SJCRH30 (cell line): Measurements from ENCODE around the gene SMC1A. TPM values are rescaled to one million over a fixed set of nuclear protein-coding genes. Genes with fewer than 3 reads are reported as not detected.

Source experiments
- DNase-seq, 2 experiments: peaks; one replicate each; pipeline ENCODE4 v3.0.0-alpha.2; 2015 to 2020
- H3K27ac ChIP-seq: fragments of 250-450 bp; sonication (Bioruptor Pico); 2 replicates; pipeline ENCODE4 v1.5.1; 2020; ENCODE audit warnings: mild to moderate bottlenecking, moderate library complexity
- H3K27me3 ChIP-seq: fragments of 250-450 bp; sonication (Bioruptor Pico); 2 replicates; pipeline ENCODE4 v1.5.1; 2020; ENCODE audit warnings: mild to moderate bottlenecking, moderate library complexity
- H3K36me3 ChIP-seq: fragments of 250-450 bp; sonication (Bioruptor Pico); 2 replicates; pipeline ENCODE4 v1.5.1; 2020; ENCODE audit warnings: mild to moderate bottlenecking, moderate library complexity
- H3K4me1 ChIP-seq: fragments of 250-450 bp; sonication (Bioruptor Pico); 2 replicates; pipeline ENCODE4 v1.5.1; 2020; ENCODE audit warnings: mild to moderate bottlenecking, moderate library complexity
- H3K4me3 ChIP-seq: fragments of 250-450 bp; sonication (Bioruptor Pico); 2 replicates; pipeline ENCODE4 v1.5.1; 2020; ENCODE audit warnings: mild to moderate bottlenecking, moderate library complexity
- H3K9me3 ChIP-seq: fragments of 250-450 bp; sonication (Bioruptor Pico); replicated peaks from 2 replicates; pipeline ENCODE4 v1.5.1; 2020; ENCODE audit warnings: mild to moderate bottlenecking, moderate library complexity
- total RNA-seq: library from RNA; depleted of rRNA; stranded (reverse); fragments of >200 nt; shearing (Covaris generic); gene quantifications from 2 replicates; pipeline ENCODE4 v1.2.3, GENCODE V29; 2014; rRNA removed

The SMC1A gene
- total RNA-seq, 1 experiment from 2014 or later, result 58.6 TPM

DNA sequence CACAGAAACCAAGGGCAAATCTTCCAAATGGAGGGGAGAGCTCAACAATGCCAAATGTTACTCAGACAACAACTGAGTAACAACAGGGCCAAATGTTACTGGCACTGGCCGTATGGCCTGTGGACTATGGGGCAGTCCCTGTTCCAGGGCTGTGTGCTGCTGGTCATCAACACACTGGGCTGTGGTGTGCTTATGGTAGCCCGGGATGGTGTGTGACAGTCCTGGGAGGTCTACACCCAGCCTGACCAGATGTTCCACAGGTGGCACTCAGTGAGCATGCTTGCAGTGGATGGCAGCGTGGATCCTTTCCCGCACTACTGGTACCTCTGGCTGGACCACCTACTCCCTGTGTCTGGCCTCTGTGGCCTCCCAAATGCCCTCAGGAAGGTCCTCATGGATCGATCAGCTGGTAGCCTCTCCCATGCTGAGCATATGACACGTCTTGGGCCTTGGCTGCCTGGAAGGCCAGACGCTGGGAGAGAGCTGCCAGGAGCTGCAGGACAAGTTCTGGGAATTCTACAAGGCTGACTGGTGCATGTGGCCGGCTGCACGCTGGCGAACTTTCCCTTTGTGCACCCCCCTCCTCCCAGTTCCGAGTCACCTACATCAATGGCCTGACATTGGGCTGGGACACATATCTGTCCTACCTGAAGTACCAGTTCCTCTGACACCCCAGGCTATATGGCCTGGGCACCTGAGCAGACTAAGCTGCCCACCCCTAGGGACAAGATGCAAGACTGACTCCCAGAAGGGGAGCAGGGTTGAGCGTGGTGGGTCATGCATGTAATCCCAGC is 81.4 kb downstream of the SMC1A start:
- Histone ChIP-seq H3K4me3 (no peak overlapping the region), H3K4me1 (no peaks in the 10 kb centered on the region), H3K27ac (no peak overlapping the region), H3K36me3 (no peaks in the 10 kb centered on the region), H3K9me3 (no peaks in the 10 kb centered on the region), H3K27me3 (no peaks in the 10 kb centered on the region)
- no peak for DNase-seq

DNA sequence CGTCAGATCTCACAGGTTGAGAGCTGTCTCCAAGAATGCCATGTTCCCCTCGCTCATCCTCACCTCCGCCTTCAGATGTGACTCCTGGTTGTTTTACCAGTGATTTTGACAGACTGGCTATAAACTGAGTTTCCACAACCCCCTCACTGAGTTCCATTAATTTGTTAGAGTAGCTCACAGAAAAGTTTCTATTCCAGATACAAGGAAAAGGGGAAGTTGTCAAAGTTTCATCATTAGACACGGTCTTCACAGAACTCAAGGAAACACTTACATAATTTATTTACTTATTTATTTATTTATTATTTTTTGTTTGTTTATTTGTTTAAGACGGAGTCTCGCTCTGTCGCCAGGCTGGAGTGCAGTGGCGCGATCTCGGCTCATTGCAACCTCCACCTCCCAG is 85.4 kb downstream of the SMC1A start:
- no peak for DNase-seq
- Histone ChIP-seq H3K4me1 (no peaks in the 10 kb centered on the region), H3K9me3 (no peaks in the 10 kb centered on the region), H3K4me3 (no peak overlapping the region), H3K27ac (no peak overlapping the region), H3K27me3 (no peaks in the 10 kb centered on the region), H3K36me3 (no peaks in the 10 kb centered on the region)

DNA sequence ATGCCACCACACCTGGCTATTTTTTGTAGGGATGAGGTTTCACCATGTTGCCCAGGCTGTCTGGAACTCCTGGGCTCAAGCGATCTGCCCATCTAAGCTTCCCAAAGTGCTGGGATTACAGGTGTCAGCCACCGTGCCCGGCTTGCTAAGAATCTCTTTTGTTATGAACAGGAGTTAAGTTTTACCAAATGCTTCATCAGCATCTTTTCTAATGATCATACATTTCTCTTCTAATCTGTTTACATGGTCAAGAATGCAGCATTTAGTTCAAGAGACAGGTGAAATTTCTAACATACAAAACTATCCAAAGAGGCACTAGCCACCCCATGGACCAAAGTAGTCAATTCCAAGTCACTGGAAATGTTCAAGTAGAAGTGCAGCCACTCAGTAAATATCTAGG is 88.6 kb downstream of the SMC1A start:
- Histone ChIP-seq H3K9me3 (no peaks in the 10 kb centered on the region), H3K4me1 (no peaks in the 10 kb centered on the region), H3K27ac (no peak overlapping the region), H3K27me3 (no peaks in the 10 kb centered on the region), H3K36me3 (no peaks in the 10 kb centered on the region), H3K4me3 (no peak overlapping the region)
- DNase-seq, result no peak

DNA sequence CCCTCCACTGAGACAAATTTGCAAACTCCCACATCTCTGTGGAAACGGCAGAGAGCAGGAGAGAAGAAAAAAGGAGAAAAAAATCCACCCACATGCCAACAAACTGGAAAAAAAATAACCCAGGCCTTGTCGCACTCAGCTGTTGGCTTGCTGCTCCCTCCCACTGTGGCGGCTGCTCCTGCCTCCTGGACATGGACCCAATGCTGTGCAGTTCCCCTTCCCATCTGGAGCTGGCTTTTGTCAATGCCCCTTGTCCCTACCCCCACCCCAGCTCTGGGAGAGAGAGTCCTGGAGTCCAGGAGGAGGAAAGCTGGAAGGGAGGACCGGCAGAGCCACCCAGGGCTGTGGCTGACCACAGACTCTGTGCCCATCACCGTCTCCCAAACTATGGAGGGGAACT is 90.2 kb downstream of the SMC1A start:
- Histone ChIP-seq H3K36me3 (no peaks in the 10 kb centered on the region), H3K27ac (no peak overlapping the region), H3K9me3 (no peaks in the 10 kb centered on the region), H3K27me3 (no peaks in the 10 kb centered on the region), H3K4me3 (no peak overlapping the region), H3K4me1 (no peaks in the 10 kb centered on the region)
- DNase-seq, result no peak

DNA sequence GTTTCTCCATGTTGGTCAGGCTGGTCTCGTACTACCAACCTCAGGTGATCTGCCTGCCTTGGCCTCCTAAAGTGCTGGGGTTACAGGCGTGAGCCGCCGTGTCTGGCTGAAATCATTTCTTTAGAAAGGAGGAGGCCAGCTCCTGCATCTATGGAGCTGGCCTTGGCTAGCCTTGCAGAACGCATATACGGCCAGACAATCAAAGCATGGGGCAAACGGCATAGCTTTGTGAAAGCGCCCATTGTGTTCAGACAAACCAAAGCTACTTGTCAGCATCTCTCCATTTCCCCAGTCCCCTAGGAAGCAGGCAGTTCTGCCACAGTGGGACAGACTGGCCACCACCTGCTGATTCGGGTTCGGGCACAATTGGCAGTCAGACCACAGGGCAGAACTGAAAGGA is 92.1 kb downstream of the SMC1A start:
- Histone ChIP-seq H3K4me3 (no peak overlapping the region), H3K36me3 (no peaks in the 10 kb centered on the region), H3K27me3 (no peaks in the 10 kb centered on the region), H3K4me1 (no peaks in the 10 kb centered on the region), H3K9me3 (no peaks in the 10 kb centered on the region), H3K27ac (no peak overlapping the region)
- no peak for DNase-seq

DNA sequence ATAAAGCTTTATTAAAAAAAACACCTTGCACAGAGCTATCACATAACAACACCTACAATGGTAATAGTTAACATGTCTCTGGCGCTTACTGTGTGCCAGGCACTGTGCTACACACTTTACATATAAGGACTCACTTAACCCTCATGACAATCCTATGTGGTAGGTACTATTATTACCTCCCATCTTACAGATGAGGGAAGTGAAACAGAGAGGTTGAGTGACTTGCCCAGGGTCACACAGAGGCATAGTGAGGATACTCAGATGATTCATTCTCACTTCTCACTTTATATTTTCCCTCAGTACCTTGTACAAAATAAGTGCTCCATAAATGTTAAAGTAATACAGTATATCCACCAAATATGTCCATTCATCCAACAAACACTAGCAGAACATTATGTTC is 97.7 kb downstream of the SMC1A start:
- Histone ChIP-seq H3K4me1 (no peaks in the 10 kb centered on the region), H3K36me3 (no peaks in the 10 kb centered on the region), H3K4me3 (no peak overlapping the region), H3K27me3 (no peaks in the 10 kb centered on the region), H3K27ac (no peak overlapping the region), H3K9me3 (no peaks in the 10 kb centered on the region)
- no peak for DNase-seq

Other genes with a start within 250 kb of the SMC1A start
- 38.7 and 48.7 TPM in 2 replicates for gene KDM5C, start 197.4 kb downstream of the SMC1A start, total RNA-seq
- gene IQSEC2, start 141.1 kb downstream of the SMC1A start, total RNA-seq, result 1.8 and 2.2 TPM in 2 replicates
- gene RIBC1, start 219 bp upstream of the SMC1A start, total RNA-seq, result 0.32 and 0.33 TPM in 2 replicates
- 95.4 and 116 TPM in 2 replicates for gene HSD17B10, start 11.7 kb upstream of the SMC1A start, total RNA-seq